ENCODE measurements around the gene FOXO1.

GRCh38 chr13:40508767-40509342 is 157.6 kb downstream of the FOXO1 start:
- TF ChIP-seq CTCF (IDR thresholded peaks at IDR 0.05 in 2 of 3, conservative IDR thresholded peaks at IDR 0.05 in 1 of 3; ENCODE audit: insufficient read depth in 2 of 3, low read depth in 1 of 3, low read length in 3 of 3) (no peak), KLF16 (IDR thresholded peaks at IDR 0.05) (no peak), PATZ1 (CRISPR knock-in tag; IDR thresholded peaks at IDR 0.05; ENCODE audit: borderline replicate concordance) (no peak), PHB2 (IDR thresholded peaks at IDR 0.05; ENCODE audit: low read depth) (no peak), ATF3 (IDR thresholded peaks at IDR 0.05) (no peak), ATF3 (CRISPR knock-in tag; conservative IDR thresholded peaks at IDR 0.05) (no peak), USF2 (CRISPR knock-in tag; IDR thresholded peaks at IDR 0.05) (no peak), FOS (IDR thresholded peaks at IDR 0.05; ENCODE audit: extremely low read depth, insufficient read length) (no peak), PREB (CRISPR knock-in tag; IDR thresholded peaks at IDR 0.05) (no peak), NCOA1 (IDR thresholded peaks at IDR 0.05; ENCODE audit: low read depth) (no peak), ZNF780A (CRISPR knock-in tag; IDR thresholded peaks at IDR 0.05) (no peak), E2F4 (CRISPR knock-in tag; IDR thresholded peaks at IDR 0.05; ENCODE audit: low read depth) (no peak), SRF (CRISPR knock-in tag; IDR thresholded peaks at IDR 0.05) (no peak)
